AG20443 (cell line): Measurements from ENCODE around the gene UBE3B.

Source experiments
- DNase-seq: peaks from one replicate; pipeline ENCODE4 v3.0.0; 2012; ENCODE audit warnings: low spot score, mixed read lengths

Gene UBE3B

GRCh38 chr12:109552971-109553370, 75.5 kb downstream of the UBE3B start:
- no peak for DNase-seq

DNA sequence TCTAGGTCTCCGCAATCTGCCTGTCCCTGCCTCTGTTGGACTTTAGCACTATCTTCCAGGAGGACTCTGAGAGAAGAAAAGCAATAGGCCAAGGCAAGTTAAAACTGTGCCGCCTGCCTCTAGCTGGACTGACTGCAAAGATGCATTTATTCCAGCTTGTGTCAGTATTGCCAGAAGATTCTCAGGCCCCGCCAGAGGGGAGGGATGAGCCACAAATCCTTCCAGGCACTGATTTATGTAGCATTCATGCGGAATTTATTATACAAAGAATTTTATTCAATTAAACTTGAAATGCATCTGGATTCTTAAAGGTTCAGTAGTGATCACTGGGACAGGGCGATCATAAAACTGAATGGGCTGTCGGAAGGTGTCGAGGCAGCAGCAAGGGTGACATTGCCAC, 76.0 kb downstream of the UBE3B start:
- peak; percentile 45 for DNase-seq

DNA sequence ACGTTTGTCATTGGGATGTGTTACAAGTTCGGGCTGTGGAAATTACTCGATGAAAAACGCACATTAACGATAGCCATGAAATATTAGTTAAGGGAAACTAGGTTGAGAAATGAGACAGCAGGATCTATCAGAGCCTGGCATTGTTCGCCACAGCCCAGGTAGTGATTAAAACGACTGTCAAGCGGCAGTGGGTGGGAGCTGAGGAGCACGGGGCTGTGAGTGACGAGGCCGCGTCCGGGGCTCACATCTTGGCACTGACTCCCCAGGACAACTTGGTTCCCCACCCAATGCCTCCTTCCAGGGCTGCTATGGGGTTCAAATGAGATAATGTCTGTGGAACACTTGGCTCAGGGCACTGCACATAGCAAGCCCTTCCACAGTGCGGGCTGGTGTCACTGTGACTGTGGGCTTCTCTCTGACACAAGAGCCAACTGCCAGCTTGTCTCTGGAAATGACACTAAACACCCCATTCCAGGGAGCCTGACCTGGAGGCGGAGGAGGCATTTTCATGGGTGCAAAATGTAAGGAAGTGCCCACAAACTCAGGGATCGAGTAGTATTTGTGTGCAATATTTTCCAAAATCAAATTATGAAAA, 76.6 kb downstream of the UBE3B start:
- DNase-seq = peak; percentile 28

DNA sequence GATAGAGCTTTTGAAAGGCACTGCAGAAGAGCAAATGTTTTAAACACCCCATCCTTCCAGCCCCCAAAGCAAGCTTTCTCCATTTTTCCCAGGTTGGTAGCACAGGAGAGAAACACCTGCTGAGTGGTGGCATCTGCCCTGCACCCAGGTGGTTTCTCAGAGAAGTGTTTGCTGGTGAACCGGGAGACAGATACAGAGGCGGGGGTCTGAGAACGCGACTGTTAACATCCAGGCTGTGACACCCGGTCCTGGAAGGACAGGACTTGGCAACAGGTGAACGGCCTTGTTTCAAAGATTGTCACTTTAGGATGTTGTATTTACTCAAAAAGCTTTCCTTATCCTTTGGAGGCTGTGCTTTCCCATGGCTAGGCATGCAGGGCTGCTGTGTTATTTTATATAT, 77.3 kb downstream of the UBE3B start:
- DNase-seq = no peak

- DNase-seq = no peak
Observed at GRCh38 chr12:109555431-109556315, 78.2 kb downstream of the UBE3B start.

DNA sequence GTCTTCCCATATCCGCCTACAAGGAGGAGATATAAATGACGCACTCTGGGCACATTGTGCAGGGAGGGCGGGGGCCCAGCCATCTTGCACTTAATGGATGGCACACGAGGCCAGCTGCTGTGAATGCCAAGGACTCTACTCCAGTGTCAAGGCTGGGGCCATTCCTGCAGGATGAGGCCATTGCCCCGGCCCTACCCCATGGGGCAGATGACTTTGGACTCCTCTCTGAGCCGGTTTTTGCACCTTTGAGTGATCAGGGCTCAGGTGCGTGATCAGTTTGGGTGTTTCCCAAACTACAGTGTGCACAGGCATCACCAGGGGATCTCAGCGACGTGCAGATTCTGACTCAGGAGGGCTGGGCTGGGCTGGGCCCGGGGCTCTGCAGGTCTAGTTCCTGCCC, 79.8 kb downstream of the UBE3B start:
- no peak for DNase-seq

GRCh38 chr12:109557805-109558204, 80.4 kb downstream of the UBE3B start:
- DNase-seq = no peak

GRCh38 chr12:109558374-109559199, 81.2 kb downstream of the UBE3B start:
- no peak for DNase-seq

GRCh38 chr12:109559200-109559505, 81.7 kb downstream of the UBE3B start:
- no peak for DNase-seq

DNA sequence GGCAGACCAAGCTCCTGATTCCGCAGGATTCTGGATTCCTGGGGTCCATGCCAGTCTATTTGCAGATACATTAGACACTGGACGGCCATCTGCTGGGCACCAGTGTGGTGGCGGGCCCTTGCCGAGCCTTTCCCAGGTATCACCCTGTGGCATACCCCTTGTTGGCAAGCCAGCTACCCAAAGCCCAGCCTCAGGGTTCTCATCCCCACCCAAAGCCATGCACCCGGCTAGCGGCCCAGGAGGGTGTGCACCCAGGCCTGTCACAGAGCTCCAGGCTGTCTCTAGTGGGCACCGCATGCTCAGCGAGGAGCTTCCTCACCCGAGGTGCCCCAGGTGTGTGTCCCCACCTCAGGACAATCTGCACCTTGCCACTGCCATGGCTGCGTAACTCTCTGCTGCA, 82.2 kb downstream of the UBE3B start:
- DNase-seq = no peak

GRCh38 chr12:109560867-109561710, 83.7 kb downstream of the UBE3B start:
- DNase-seq = no peak

DNA sequence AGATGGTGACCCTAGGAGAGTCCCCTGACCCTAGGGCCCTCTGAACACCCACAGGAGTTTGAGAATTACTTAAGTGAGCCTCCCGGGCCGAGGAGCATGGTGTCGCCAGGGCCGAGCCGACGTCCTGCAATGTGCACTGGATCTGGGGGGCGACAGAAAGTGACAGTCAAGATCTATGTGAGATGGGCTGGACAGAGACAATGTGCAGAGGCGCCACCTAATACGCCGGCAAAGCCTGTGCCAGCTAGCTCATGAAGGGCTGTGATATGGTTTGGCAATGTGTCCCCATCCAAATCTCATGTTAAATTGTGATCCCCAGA, 84.2 kb downstream of the UBE3B start:
- DNase-seq = no peak

DNA sequence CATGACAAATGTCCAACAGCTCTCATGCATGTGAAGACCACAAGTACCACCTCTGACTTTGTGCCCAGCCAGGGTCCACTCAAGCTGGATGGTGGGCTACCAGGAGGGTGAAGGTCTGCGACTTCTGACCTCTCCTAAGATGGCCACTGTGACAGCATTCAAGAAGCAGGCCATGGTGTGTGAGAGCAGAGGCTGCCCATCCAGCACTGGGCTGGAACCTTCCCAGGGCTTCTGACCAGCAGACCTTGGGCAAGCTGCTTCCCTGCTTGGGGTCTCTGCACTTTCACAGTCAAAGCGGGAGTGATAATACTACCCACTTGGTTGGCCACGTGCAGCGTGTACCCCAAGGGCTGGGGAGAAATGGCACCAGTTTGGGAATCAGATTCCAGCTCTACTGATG, 85.4 kb downstream of the UBE3B start:
- no peak for DNase-seq

- no peak for DNase-seq
Observed at GRCh38 chr12:109563291-109564284, 86.2 kb downstream of the UBE3B start.

DNA sequence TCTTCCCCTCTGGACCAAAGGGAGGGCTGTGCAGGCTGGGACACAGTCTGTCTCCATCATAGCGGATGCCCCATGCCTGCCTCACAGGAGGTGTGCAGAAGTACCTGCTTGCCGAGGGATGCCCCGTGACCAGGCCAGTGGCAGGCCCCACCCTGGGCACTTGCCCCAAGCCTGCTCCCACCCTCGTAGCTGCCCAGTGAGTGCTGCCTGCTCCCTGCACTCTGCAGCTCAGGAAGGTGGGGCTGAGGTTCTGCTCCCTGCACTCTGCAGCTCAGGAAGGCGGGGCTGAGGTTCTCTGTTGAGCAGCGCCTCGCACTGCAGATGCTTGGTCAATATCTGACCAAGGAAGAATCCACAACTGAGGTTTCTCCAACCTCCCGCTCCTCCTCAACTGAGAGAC, 89.0 kb downstream of the UBE3B start:
- no peak for DNase-seq

- no peak for DNase-seq
Observed at GRCh38 chr12:109567296-109567695, 89.9 kb downstream of the UBE3B start.

- no peak for DNase-seq
Observed at GRCh38 chr12:109567967-109568366, 90.5 kb downstream of the UBE3B start.

GRCh38 chr12:109568486-109568885, 91.1 kb downstream of the UBE3B start:
- DNase-seq = no peak

DNA sequence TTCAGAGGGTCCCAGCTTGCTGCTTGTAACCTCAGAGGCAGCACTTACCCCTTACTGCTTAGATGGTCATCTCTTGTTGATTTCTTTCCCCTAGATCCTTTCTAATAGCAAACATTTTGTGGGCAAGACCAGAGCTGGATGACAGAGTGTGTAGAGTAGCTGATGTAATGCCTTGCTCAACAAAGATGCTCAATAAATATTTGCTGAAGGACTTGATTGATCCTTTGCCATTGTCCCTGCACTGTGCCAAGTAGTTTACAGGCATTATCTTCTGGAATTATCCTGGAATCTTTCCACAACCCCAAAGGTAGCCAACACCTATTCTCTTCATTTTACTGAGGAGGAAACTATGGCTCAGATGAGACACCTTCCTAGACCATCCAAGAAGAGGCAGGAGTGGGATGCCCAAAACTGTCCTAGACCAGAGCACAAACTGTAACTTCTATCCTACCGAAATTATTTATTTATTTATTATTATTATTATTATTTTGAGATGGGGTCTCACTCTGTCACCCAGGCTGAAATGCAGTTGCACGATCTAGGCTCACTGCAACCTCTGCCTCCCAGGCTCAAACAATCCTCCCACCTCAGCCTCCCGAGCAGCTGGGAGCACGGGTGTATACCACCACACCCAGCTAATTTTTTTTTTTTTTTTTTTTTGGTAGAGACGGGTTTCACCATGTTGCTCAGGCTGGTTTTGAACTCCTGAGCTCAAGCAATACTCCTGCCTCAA, 94.5 kb downstream of the UBE3B start:
- no peak for DNase-seq

- no peak for DNase-seq
Observed at GRCh38 chr12:109572506-109572845, 95.0 kb downstream of the UBE3B start.
